Epidermal melanocyte (primary cell): ENCODE results near the gene MYCBPAP.

Experiments
- DNase-seq: peaks from one replicate; pipeline ENCODE4 v3.0.0; 2011; ENCODE audit warnings: low spot score; ENCODE audit not compliant: insufficient read length

The MYCBPAP gene, protein sequence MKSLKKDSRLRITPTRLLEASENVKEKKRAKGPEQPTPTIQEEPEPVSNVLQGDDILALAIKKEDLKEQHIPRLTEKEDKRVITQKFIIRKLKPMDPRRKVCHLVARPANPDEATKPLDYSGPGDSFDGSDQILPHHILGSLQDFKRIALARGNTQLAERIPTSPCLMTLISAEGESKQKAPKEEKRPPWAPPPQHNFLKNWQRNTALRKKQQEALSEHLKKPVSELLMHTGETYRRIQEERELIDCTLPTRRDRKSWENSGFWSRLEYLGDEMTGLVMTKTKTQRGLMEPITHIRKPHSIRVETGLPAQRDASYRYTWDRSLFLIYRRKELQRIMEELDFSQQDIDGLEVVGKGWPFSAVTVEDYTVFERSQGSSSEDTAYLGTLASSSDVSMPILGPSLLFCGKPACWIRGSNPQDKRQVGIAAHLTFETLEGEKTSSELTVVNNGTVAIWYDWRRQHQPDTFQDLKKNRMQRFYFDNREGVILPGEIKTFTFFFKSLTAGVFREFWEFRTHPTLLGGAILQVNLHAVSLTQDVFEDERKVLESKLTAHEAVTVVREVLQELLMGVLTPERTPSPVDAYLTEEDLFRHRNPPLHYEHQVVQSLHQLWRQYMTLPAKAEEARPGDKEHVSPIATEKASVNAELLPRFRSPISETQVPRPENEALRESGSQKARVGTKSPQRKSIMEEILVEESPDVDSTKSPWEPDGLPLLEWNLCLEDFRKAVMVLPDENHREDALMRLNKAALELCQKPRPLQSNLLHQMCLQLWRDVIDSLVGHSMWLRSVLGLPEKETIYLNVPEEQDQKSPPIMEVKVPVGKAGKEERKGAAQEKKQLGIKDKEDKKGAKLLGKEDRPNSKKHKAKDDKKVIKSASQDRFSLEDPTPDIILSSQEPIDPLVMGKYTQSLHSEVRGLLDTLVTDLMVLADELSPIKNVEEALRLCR

DNA sequence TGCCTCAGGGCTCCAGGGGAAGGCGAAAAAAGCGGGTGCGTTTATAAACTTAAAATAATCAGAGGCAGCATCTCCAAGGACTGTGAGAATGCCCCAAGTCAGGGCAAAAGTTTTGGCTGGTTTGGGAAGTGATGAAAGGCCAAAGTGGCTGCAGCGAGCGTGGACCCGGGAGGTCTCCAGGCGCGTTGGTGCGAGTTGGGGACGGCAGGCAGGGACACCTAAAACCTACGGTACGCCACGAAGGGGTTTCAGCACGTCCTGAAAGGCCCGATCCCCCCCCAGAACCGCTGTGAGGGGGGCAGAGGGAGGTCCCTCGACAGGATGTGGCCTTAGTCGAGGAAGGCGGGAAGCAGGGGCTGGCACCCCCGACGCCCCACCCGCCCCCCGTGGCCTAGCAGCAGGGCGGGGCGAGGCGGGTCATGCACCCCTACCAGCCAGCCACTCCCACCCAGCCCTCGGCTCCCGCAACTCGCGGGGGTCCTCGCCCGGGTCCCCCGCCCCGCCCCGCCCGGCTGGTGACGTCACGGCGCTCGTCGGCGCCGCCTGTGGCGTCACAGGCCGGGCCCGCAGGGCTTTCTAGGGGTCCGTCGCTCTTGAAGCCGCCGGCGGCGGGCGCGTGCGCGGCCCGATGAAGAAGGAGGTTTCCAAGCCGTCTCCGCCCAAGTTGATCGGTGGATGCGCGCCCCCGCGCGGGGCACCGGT, at the start of gene MYCBPAP:
Gene MYCBPAP (plus strand): TSS at position 569 of the 702 bp plus-strand sequence. CDS start 236 bp downstream, outside the sequence.
- peak; percentile 92 for DNase-seq

DNA sequence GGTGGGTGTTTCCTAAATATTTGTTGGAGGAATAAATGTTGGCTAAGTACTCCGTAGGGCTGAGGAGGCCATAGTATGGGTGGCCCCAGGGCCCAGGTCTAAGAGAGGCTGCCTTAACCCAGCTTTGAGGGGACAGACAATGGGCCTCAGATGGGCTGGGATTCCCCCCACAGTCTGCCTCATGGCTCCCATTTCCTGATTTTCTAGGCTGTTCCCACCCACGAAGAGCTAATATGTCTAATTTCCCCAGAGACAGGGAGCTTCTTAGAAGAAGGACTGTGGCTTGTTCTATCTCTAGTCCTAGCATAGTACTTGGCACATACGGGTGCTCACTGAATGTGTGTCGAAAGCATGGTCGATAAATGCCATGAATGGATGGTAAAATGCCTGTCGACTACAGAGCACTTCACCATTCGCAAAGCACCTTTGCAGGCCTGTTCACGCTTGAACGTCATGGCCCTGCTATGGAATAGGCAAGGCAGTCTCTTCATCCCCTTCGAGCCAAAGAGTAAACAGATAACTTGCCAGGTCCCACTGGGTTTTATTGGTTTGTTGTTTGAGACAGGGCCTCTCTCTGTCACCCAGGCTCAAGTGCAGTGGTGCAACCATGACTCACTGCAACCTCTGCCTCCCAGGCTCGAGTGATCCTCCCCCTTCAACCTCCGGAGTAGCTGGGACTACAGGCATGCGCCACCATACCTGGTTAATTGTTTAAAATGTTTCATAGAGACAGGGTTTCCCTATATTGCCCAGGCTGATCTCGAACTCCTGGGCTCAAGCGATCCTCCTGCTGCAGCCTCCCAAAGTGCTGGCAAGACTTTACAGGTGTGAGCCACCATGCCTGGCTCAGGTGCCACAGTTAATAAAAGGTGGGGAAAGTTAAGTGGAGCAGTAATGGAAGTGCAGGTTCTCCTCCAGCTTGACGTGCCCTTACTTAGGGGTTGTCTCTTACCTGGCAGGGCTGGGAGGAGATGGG, 49.2 kb upstream of the MYCBPAP start:
- DNase-seq: no peak

DNA sequence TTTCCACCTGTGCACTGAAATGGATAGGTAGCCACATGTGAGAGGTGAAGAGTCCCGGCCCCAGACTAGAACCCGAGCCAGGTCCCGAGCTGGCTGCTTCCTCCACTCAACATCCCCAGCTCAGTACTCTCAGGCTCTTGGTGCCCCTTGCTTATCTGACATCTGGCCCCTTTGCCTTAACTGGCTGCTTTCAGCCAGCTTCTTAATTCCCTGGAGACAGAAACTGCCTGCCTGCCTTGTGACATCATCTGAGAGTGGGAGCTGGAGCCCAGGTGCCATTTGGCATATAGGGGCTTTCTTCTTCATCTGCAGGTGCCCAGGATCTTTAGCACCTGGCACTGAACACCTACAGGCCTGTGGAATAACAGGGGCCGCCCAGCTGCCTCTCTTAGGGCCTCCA, 48.5 kb upstream of the MYCBPAP start:
- no peak for DNase-seq

DNA sequence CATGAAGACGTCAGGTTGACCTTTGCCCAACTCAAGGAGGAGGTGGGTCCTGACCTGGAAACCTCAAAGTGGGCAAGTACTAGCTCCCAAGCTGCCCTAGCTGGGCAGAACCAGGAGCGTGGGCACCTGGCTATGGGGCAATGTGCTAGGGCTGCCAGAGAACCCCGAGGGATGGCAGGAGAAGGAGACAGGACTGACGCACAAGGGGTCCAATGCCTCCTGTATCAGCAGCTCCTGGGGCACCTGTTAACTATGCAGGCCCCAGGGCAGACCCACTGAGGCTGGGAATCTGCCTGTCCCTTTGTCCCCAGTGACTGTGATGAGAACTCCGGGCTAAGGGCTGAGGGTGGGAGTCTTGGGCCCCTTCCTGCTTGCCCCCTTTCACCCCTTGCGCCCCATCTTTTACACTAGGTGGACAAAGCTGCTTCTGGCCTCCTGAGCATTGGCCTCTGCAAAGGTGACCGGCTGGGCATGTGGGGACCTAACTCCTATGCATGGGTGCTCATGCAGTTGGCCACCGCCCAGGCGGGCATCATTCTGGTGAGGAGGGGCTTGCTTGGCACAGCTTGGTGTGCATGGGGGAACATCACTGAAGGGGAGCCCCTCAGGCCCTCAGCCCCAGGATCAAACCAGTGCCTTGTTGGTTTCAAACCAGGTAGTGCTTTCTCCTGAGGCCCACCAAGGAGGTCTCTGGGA, 47.3 kb upstream of the MYCBPAP start:
- no peak for DNase-seq

DNA sequence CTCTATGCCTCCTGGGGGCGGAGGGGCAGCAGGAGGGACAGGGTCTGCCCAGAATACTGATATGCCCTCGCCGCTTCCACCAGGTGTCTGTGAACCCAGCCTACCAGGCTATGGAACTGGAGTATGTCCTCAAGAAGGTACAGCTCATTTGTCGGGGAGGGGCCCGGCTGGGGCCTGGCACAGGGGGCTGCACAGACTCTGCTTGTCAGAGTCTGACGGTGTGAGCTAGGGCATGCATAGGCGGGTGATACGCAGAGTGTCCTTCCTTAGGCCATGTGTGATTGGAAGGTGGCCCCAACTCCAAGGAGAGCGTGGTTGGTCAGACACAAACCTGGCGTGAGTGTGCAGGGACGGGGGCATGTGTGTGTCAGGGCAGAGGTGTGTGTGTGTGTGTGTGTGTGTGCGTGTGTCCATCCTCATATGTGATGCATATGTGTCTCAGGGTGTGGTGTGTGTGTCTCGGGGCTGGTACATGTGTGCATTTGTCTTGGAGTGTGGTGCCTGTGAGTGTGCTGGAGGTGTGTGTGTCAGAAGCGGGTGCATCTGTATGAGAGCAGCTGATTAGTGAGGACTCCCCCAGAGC, 46.6 kb upstream of the MYCBPAP start:
- no peak for DNase-seq

DNA sequence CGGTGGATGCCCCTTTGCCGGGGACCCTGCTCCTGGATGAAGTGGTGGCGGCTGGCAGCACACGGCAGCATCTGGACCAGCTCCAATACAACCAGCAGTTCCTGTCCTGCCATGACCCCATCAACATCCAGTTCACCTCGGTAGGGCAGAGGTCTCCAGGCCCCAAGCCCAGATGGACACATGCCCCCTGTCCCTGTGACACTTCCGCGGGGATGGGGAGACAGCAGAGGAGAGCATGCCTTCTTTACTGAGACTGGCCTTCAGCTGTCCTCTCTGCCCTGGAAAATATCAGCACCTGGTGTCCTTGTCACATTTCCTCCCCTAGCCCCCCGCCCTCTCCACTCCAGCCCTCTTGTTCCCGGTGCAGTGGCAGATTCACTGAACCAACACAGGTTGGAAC, 45.8 kb upstream of the MYCBPAP start:
- no peak for DNase-seq

DNA sequence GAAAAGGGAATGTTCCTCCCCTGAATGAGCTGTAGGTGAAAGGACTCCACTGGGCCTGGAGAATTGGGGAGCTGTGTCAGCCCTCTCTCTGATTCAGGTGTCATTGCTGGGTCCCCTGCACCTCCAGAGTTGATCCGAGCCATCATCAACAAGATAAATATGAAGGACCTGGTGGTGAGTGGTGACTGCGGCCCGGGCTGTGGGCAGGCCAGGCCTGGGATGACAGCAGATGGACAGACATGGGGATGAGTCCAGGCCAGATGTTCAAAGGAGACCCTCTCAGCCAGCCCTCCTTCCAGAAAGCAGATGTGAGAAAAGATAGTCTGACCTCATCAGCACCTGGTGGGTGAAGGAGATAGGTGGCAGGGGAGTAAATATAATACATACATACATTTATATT, 44.1 kb upstream of the MYCBPAP start:
- DNase-seq: no peak

DNA sequence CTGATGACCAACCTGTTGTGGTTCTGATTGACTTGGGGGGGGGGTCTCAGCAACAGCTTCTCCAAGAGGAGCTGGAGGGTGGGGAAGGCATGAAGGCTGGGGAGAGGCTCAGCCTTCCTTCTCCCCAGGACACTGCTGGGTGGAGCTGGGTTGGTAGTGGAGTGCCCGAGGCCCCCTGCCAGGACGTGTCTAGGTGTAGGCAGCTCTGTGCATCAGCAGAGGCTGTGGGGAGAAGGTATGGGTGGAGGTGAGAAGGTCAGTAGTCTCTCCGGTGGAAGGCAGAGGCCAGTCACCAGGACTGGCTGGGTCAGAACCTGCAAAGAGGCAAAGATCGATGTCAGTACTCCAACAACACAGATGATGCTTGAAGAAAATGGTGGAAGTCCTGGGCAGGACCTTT, 43.5 kb upstream of the MYCBPAP start:
- DNase-seq: no peak

DNA sequence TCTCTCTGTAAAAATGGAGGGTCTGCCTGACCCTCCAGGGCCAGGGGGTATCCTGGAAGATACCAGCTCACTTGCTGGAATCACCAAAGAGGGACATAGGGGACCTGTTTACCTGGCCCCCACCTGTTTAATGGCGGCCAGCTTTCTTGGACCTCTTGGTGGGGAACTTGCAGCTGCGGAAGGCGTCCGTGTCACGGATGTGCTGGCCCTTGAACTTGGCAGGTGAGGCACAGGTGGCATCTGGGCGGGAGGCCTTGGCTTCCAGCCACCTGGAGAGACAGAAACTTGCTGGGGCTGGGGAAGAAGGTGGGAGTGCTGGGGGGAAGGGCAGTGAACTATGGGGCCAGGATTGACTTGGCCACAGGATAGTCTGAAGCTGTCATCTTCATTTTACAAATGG, 43.1 kb upstream of the MYCBPAP start:
- DNase-seq: no peak

DNA sequence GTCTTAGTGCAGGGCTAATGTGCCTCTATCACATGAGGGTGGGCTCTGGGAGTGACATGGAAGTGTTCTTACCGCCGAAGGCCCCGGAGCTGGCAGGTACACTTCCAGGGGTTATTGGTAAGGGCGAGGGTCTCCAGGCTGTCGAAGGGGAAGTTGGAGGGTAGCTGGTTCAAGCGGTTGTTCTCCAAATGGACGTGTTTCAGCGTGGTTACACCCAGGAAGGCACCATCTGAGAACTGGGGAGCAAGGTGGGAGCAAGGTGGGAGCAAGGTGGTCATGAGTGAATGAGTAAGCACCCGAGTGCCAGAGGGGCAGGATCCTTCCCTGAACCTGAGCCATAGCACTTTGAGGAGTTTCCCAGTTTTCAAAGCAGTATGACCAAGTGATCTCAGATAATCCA, 42.6 kb upstream of the MYCBPAP start:
- no peak for DNase-seq

DNA sequence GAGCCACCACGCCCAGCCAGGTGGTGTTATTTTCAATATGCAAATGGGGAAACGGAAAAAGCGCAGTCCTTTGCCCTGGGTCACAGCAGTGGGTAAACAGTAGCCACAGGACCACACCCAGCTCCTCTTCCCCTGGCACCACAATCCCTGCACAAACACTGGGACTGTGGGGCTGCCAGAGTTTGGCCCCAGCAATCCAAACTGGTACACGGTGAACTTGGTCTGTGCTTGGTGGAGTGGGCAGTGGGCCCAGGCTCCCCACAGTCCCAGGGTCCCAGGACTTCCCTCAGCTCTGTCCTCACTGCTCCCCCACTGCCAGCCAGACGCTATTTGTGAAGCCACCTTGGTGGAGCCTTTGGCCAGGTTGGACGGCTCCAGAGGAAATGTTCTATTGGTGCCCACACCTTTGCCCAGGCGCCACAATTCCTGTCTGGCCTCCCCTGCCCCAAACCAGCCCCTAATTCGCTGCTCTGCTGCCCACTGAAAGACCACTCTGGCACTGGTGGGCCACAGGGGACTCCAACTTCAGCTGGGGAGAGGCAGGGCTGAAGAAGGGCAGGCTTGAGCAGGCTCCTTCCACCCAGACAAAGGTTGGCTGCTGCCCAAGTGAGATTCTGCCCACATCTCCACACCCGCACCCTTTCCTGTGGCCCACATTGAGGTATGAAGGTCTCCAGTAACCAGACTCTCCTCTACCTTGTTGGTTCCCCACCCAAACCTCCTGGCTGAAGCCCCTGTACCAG, 41.7 kb upstream of the MYCBPAP start:
- DNase-seq: no peak

DNA sequence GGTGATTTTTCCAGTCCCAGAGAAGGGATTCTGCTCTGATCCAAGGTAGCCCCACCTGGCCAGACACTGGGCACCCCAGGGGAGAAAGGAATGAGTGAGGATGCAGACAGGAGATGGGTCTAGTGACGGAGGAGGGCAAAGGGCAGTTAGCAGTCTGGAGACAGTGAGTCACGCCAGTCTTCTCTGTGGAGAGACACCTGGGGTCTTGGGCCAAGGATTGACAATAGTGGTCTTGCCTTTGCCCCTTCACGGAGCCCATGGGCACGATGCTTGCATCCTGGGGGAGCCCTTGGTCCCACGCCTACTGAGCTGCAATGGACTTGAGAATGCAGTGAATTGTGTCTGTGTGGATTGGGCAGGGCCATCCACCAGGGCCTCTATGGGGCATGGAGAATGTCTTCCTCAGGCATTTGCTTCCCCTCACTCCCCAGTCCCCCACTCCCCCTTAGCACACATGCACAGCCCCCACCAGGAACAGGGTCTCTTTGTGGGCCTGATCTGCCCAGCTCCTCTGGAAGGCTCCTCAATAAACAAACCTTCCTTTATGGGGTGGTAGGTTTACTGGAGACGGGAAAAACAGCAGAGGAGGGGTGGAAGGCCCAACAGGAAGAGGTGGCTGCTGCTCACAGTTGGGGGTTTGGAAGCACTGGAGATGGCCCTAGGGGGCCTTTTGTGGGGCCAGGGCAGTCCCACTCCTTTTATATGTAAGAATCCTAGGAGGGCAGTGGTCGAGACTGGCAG, 41.0 kb upstream of the MYCBPAP start:
- no peak for DNase-seq

DNA sequence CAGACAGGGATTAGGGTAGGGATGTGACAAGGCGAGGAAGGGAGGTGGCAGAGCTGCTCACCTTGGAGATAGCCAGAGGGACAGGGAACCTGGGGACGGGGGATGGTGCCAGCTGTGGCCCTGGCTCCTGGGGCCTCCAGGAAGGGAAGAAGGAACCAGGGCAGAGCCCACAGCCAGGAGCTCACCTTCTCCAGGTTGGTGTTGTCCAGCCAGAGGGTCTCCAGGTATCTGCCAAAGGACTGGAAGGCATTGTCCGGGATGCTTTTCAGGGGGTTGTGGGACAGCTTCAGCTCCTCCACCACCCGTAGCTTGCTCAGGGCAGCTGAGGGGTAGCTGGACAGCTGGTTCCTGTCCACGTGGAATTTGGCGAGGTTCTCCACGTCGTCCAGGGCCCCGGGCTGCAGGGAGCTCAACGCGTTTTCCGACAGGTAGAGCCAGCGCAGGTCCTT, 40.4 kb upstream of the MYCBPAP start:
- no peak for DNase-seq

DNA sequence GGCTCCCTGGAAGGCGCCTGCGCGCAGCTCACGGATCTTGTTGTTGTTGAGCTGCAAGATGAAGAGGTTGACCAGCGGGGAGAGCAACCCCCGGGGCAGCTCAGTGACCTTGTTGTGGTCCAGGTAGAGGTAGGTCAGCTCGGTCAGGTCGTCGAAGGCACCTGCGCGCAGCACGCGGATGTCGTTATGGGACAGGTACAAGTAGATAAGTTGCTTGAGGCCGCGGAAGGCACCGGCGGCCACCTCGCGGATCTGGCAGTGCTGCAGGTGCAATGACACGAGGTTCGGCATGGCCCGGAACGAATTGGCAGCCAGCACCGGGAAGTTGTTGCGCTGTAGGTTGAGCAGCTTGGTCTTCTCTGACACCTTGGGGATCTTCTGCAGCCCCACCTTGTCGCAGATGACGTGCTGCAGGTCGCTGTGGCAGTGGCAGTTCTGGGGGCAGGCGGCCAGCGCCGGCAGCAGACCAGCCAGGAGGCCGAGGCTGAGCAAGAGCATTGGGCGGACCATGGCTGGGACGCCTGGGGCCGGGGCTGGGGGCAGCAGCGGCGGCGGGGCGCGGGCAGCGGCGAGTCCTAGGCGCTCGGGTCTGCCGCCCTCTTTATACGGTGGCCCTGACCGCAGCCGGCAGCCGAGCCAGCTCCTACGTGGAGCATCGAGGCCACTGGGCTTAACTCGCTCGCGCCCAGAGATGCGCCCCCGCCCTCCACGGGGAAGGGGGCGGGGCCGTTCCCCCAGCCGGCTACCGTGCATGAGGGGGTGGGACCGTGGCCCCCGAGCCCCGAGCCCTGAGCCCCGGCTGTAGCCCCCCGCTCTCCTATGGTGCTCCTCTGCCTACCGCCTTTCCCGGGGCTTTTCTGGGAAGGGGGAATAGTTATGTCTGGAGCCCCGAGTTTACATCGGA, 39.7 kb upstream of the MYCBPAP start, which contains the start of gene CHAD:
Gene CHAD (minus strand): TSS at position 577 of the 904 bp plus-strand sequence. CDS start 67 bp downstream, at position 510.
- no peak for DNase-seq

DNA sequence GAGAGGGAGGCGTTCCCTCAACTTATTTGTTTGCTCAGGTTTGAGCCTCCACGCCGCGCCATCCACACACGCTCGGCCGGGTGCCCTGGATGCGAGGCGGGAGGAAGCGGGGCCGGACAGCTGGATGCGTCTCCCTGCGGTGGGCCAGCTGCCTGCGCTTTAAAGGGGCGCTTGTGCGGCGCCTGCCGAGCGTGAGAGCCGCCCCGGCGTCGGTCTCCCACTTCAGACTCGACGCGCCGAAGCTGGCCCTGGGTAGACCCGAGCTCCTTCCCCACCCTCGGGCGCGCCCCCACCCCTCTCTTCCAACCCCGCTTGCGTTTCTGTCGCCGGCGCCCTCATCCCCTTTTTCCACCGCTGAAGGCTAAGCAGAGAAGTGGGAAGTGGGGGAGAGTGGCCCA, 39.0 kb upstream of the MYCBPAP start:
- DNase-seq: no peak

DNA sequence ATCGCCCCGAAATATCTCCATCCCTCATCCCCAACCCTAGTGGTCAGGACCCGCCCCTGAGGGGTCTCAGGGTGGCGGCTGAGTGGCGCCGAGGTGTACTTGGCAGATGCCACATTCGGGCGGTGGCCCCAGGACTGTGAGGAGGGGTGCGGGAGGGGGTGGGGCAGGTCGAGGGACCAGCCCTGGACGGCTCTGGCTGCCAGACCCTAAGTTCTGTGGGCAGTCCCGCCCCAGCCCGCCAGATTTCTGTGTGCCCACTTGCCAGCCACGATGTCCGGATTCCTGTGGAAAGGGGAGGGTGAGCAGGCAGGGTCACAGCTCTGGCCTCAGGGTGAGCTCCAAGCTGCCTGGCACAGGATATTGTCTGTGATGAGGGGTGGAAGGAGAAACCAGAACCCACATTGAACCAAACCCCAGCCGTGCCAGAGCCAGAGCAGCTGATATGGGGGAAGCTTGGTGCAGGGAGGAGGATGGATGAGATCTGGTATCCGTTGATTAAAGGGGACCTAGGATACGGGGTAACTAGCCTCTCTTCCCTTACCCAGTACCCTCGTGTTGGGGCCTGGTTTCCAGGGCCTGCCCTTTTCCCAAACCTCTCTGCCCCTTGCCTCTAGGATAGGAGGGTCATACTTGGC, 38.5 kb upstream of the MYCBPAP start:
- no peak for DNase-seq
